Endothelial cell of umbilical vein (primary cell): ENCODE data around the gene SLC26A4. TPM values are rescaled to one million over a fixed set of nuclear protein-coding genes. Genes with fewer than 3 reads are reported as not detected.

Experiments used
- BruUV-seq: library from RNA; stranded (reverse); fragments of 400-500 nt; replicated peaks from 2 replicates; lab custom pipeline; 2021; lab: Mats Ljungman, UMichigan
- CTCF ChIA-PET: fragments of 300-600, 350-600 bp; sonication (Branson Sonifier 250); formaldehyde crosslinking; loops from one replicate; lab custom pipeline; 2021; ENCODE audit warnings: antibody characterized with exemption, inconsistent platforms; lab: Charles Lee
- POLR2A ChIA-PET: fragments of 300-600, 350-600 bp; sonication (Branson Sonifier 250); formaldehyde crosslinking; loops from one replicate; lab custom pipeline; 2021; ENCODE audit warnings: antibody characterized with exemption, inconsistent platforms; lab: Charles Lee
- DNase-seq: peaks from one replicate; pipeline ENCODE4 v3.0.0-alpha.2; 2011; ENCODE audit warnings: low read depth, low spot score
- FAIRE-seq: peaks from 2 replicates; lab custom pipeline; 2011; peaks lifted over from hg19 to GRCh38; lab: Jason Lieb, UNC
- H2AFZ ChIP-seq: 2 replicates; pipeline ENCODE4 v1.6.0; 2012; ENCODE audit warnings: low read depth, low read length, control low read depth, inconsistent platforms
- H3K27ac ChIP-seq: 2 replicates; pipeline ENCODE4 v1.5.1; 2011; ENCODE audit warnings: low read depth, mild to moderate bottlenecking, control low read depth, low read length, moderate library complexity; ENCODE audit not compliant: insufficient read depth
- H3K27me3 ChIP-seq, 2 experiments: 2 replicates each; pipeline versions ENCODE4 v1.6.0 to v1.6.1; 2011; ENCODE audit warnings: low read length in 2 of 2, mixed read lengths in 1 of 2; ENCODE audit not compliant: control insufficient read depth in 2 of 2, insufficient read depth in 2 of 2
- H3K36me3 ChIP-seq, 2 experiments: 2 replicates in 1 of 2; 3 replicates in 1 of 2; pipeline ENCODE4 v1.5.1; 2011; ENCODE audit warnings: low read length in 2 of 2, mild to moderate bottlenecking in 1 of 2, moderate library complexity in 1 of 2; ENCODE audit not compliant: control insufficient read depth in 2 of 2, insufficient read depth in 2 of 2; ENCODE audit errors: extremely low read depth in 1 of 2
- H3K4me1 ChIP-seq: 3 replicates; pipeline ENCODE4 v1.5.1; 2011; ENCODE audit warnings: mild to moderate bottlenecking, low read length; ENCODE audit not compliant: control insufficient read depth, insufficient read depth; ENCODE audit errors: extremely low read depth
- H3K4me2 ChIP-seq: 2 replicates; pipeline ENCODE4 v1.6.1; 2011; ENCODE audit warnings: low read length, control low read depth, mixed read lengths; ENCODE audit not compliant: insufficient read depth
- H3K4me3 ChIP-seq, 3 experiments: fragments of 200-600 bp in 1 of 3; sonication (generic), shearing (Covaris generic) in 1 of 3; replicated peaks in 1 of 3; 2 replicates each; pipeline ENCODE4 v1.5.1; 2011 to 2016; ENCODE audit warnings: control low read depth in 3 of 3, low read length in 3 of 3, mild to moderate bottlenecking in 2 of 3, inconsistent platforms in 1 of 3, low read depth in 1 of 3, moderate library complexity in 1 of 3; ENCODE audit not compliant: insufficient read depth in 1 of 3
- H3K79me2 ChIP-seq: 2 replicates; pipeline ENCODE4 v1.6.0; 2012; ENCODE audit warnings: low read length, inconsistent platforms; ENCODE audit not compliant: control insufficient read depth, insufficient read depth
- H3K9ac ChIP-seq: replicated peaks from 2 replicates; pipeline ENCODE3; 2011; ENCODE audit warnings: low read length, control low read depth; ENCODE audit not compliant: insufficient read depth; ENCODE audit errors: extremely low read depth
- H3K9me1 ChIP-seq: replicated peaks from 3 replicates; pipeline ENCODE4 v1.6.0; 2011; ENCODE audit warnings: mild to moderate bottlenecking, low read length; ENCODE audit not compliant: control insufficient read depth, insufficient read depth; ENCODE audit errors: extremely low read depth
- H3K9me3 ChIP-seq: replicated peaks from 2 replicates; pipeline ENCODE4 v1.5.1; 2012; ENCODE audit warnings: low read length, inconsistent platforms; ENCODE audit not compliant: control insufficient read depth, insufficient read depth
- H4K20me1 ChIP-seq: replicated peaks from 2 replicates; pipeline ENCODE3; 2011; ENCODE audit warnings: mild to moderate bottlenecking, low read length; ENCODE audit not compliant: control insufficient read depth, insufficient read depth; ENCODE audit errors: extremely low read depth
- CTCF ChIP-seq, 2 donors: IDR thresholded peaks; 1 replicate in 1 of 2; 2 replicates in 1 of 2; pipeline ENCODE4 v1.5.1; 2011; ENCODE audit warnings: low read length in 2 of 2, mild to moderate bottlenecking in 2 of 2, moderate library complexity in 2 of 2, control low read depth in 1 of 2, inconsistent platforms in 1 of 2, low read depth in 1 of 2; ENCODE audit not compliant: insufficient read depth in 1 of 2; ENCODE audit errors: extremely low read depth in 1 of 2
- EZH2 ChIP-seq: IDR thresholded peaks from 2 replicates; pipeline ENCODE4 v1.6.1; 2012; ENCODE audit warnings: borderline replicate concordance, low read depth, mild to moderate bottlenecking, moderate library complexity, low read length, inconsistent platforms; ENCODE audit not compliant: severe bottlenecking
- FOS ChIP-seq: IDR thresholded peaks from 2 replicates; pipeline ENCODE4 v1.6.1; 2011; ENCODE audit warnings: mild to moderate bottlenecking, low read length, moderate library complexity, borderline replicate concordance; ENCODE audit not compliant: insufficient read depth
- GATA2 ChIP-seq: IDR thresholded peaks from 2 replicates; pipeline ENCODE4 v1.7.0; 2011; ENCODE audit warnings: low read depth, mild to moderate bottlenecking, moderate library complexity, mixed read lengths, low read length; ENCODE audit not compliant: insufficient read length, insufficient read depth
- JUN ChIP-seq: IDR thresholded peaks from 2 replicates; pipeline ENCODE4 v1.6.1; 2011; ENCODE audit warnings: borderline replicate concordance, low read depth; ENCODE audit not compliant: insufficient read length, insufficient read depth
- MAX ChIP-seq: IDR thresholded peaks from 2 replicates; pipeline ENCODE4 v1.6.1; 2011; ENCODE audit not compliant: insufficient read depth, insufficient read length
- MYC ChIP-seq: IDR thresholded peaks from one replicate; pipeline ENCODE4 v1.6.1; 2011; ENCODE audit warnings: mild to moderate bottlenecking, low read depth, low read length
- POLR2A ChIP-seq: IDR thresholded peaks from 2 replicates; pipeline ENCODE4 v1.6.1; 2012; ENCODE audit warnings: low read depth, mild to moderate bottlenecking, control low read depth, low read length
- POLR2AphosphoS5 ChIP-seq: IDR thresholded peaks from 2 replicates; pipeline ENCODE4 v1.6.1; 2012; ENCODE audit warnings: low read depth, mild to moderate bottlenecking, control low read depth, low read length, moderate library complexity; ENCODE audit not compliant: insufficient read depth
- dilution Hi-C: fragments of 300-500 bp; cut with MboI; formaldehyde crosslinking; loops from one replicate; pipeline ENCODE4 v1.15.0; 2019; ENCODE audit warnings: low sequenced_read_pairs; ENCODE audit not compliant: extremely low pct_ligation_motif_present
- intact Hi-C: fragments of 100-400 bp; cut with micrococcal nuclease; formaldehyde crosslinking; loops from one replicate; pipeline ENCODE4 v1.10.0; 2022
- polyA plus RNA-seq, 4 experiments: library from polyadenylated mRNA; depleted of rRNA in 3 of 4; stranded (reverse) in 3 of 4; unstranded in 1 of 4; fragments of >200 nt; gene quantifications; 2 replicates each; pipeline versions ENCODE4 v1.2.1 to v1.2.3, GENCODE V29; 2011 to 2012; ENCODE audit warnings: missing spikeins in 1 of 4
- total RNA-seq: library from RNA; stranded (reverse); gene quantifications from 2 replicates; pipeline ENCODE4 v1.2.3, GENCODE V29; 2021

Gene SLC26A4
- total and polyA plus RNA-seq, 2 donors (not counting 3 experiments of a cell fraction or from before 2014, with no cell fraction given) = 0.77 to 0.79 TPM

GRCh38 chr7:107628461-107629064 is 32.1 kb upstream of the SLC26A4 start:
- FAIRE-seq = no peak
- dilution Hi-C loops = no loop called here
- BruUV-seq = no TSS peak

More at GRCh38 chr7:107628461-107629064, 32.1 kb upstream of the SLC26A4 start:
- no peak overlapping the region for H3K9ac ChIP-seq
- H3K9me3 ChIP-seq = no peaks in the 10 kb centered on the region
- H3K79me2 ChIP-seq = no peaks in the 10 kb centered on the region
- H3K27ac ChIP-seq = no peak overlapping the region
- H3K4me1 ChIP-seq = no peaks in the 10 kb centered on the region
- ChIA-PET CTCF (no interaction called here), POLR2A (no interaction called here)
- peaks cover 0 to 4% of the 10 kb centered on the region in 2 experiments for H3K36me3 ChIP-seq
- no peaks in the 10 kb centered on the region for H3K9me1 ChIP-seq
- intact Hi-C loops = no loop called here
- no peaks in the 10 kb centered on the region for H4K20me1 ChIP-seq
- no peak for TF ChIP-seq MYC
- no peak for TF ChIP-seq EZH2
- no peak for TF ChIP-seq POLR2A
- TF ChIP-seq MAX = no peak
- TF ChIP-seq FOS = no peak
- no peak for TF ChIP-seq GATA2
- TF ChIP-seq CTCF (IDR thresholded peaks at IDR 0.05; ENCODE audit: extremely low read depth in 1 of 2, insufficient read depth in 1 of 2, low read depth in 1 of 2, low read length in 2 of 2) = no peak
- no peak for TF ChIP-seq POLR2AphosphoS5
- TF ChIP-seq JUN = no peak
- H3K4me3 ChIP-seq = no peak overlapping the region
- H2AFZ ChIP-seq = no peak overlapping the region
- no peak overlapping the region for H3K4me2 ChIP-seq
- no peak for DNase-seq
- no peaks in the 10 kb centered on the region for H3K27me3 ChIP-seq
